Measurements from ENCODE around the gene KMT5C.

Gene KMT5C

GRCh38 chr19:55386493-55386971, 46.9 kb downstream of the KMT5C start:
- no peak for DNase-seq (ENCODE audit: low read depth)

- no peak for DNase-seq (ENCODE audit: low read depth)
These were observed 48.2 kb downstream of the KMT5C start for GRCh38 chr19:55387736-55388497.

- no peak for DNase-seq (ENCODE audit: low read depth)
These were observed 50.0 kb downstream of the KMT5C start for GRCh38 chr19:55389386-55390317.

GRCh38 chr19:55390461-55390880, 50.8 kb downstream of the KMT5C start:
- DNase-seq (ENCODE audit: low read depth), result no peak

GRCh38 chr19:55391191-55391670, 51.6 kb downstream of the KMT5C start:
- DNase-seq (ENCODE audit: low read depth), result no peak

GRCh38 chr19:55391702-55392615, 52.3 kb downstream of the KMT5C start:
- no peak for DNase-seq (ENCODE audit: low read depth)

GRCh38 chr19:55392820-55393761, 53.4 kb downstream of the KMT5C start:
- DNase-seq (ENCODE audit: low read depth), result no peak

Measured in GM04504 (cell line).